Heart right ventricle (tissue), 16 donors: Measurements from ENCODE around the gene ANK3. TPM values are rescaled to one million over a fixed set of nuclear protein-coding genes. Genes with fewer than 3 reads are reported as not detected.

Experiments used
- ATAC-seq, 8 donors: fragments of 200-7000 bp; cut with Tn5 transposase; one replicate each; pipeline ENCODE4 v1.9.1; 2020; ENCODE audit warnings: mild to moderate bottlenecking in 8 of 8, moderate library complexity in 8 of 8, moderate number of reproducible peaks in 1 of 8
- DNase-seq, 2 donors: peaks; one replicate each; pipeline ENCODE4 v3.0.0-alpha.2; 2020
- H3K27ac ChIP-seq, 10 donors: fragments of 200-600 bp; sonication (generic) in 2 of 10; one replicate each; pipeline versions ENCODE4 v1.5.0 to v1.8.0; 2020 to 2022; ENCODE audit warnings: mild to moderate bottlenecking in 3 of 10
- H3K27me3 ChIP-seq, 7 donors: fragments of 200-600 bp; one replicate each; pipeline ENCODE4 v1.8.0; 2021 to 2022; ENCODE audit warnings: mild to moderate bottlenecking in 2 of 7
- H3K36me3 ChIP-seq, 9 donors: fragments of 200-600 bp; sonication (generic) in 1 of 9; one replicate each; pipeline versions ENCODE4 v1.5.0 to v1.8.0; 2020 to 2022; ENCODE audit warnings: mild to moderate bottlenecking in 2 of 9
- H3K4me1 ChIP-seq, 9 donors: fragments of 200-600 bp; sonication (generic) in 1 of 9; one replicate each; pipeline versions ENCODE4 v1.5.0 to v1.8.0; 2020 to 2022; ENCODE audit warnings: mild to moderate bottlenecking in 4 of 9
- H3K4me3 ChIP-seq, 10 donors: fragments of 200-600 bp; sonication (generic) in 2 of 10; one replicate each; pipeline versions ENCODE4 v1.5.0 to v1.8.0; 2020 to 2022; ENCODE audit warnings: mild to moderate bottlenecking in 7 of 10, moderate library complexity in 2 of 10
- H3K9me3 ChIP-seq, 11 donors: fragments of 200-600 bp in 10 of 11; sonication (generic) in 2 of 11; one replicate each; pipeline versions ENCODE4 v1.5.0 to v1.8.0; 2013 to 2022; ENCODE audit warnings: mild to moderate bottlenecking in 2 of 11, control low read depth in 1 of 11, moderate library complexity in 1 of 11
- WGBS, 2 donors: extraction: QIAGEN DNeasy Blood & Tissue Kit; methylation state at CpG; one replicate each; pipeline ENCODE4 v1.1.7; 2013; ENCODE audit warnings: inconsistent platforms in 1 of 2; 5-methylcytosine and 5-hydroxymethylcytosine counted together
- intact Hi-C, 10 donors: fragments of 100-400 bp; cut with DNase I; formaldehyde crosslinking; loops; one replicate each; pipeline versions ENCODE4 v1.11.1 to v1.14.2; 2022
- polyA plus RNA-seq, 2 donors: library from polyadenylated mRNA; stranded (reverse); fragments of 200-250 nt; gene quantifications; one replicate each; pipeline ENCODE4 v1.2.3, GENCODE V29; 2013
- total RNA-seq, 10 donors: library from RNA; stranded (reverse); fragmentation: NEBNext Ultra II Directional in 3 of 10; extraction: Animal tissue kit (Norgen Biotek cat#: 25700) in 3 of 10; gene quantifications; one replicate each; pipeline versions ENCODE4 v1.2.1 to v1.2.4, GENCODE V29; 2021 to 2023
- TF ChIP-seq, protein P1 (sequence below), 9 donors: fragments of 200-600 bp; sonication (generic) in 2 of 9; IDR thresholded peaks; one replicate each; pipeline versions ENCODE4 v1.5.0 to v1.8.0; 2021 to 2022; ENCODE audit warnings: antibody characterized with exemption in 9 of 9, mild to moderate bottlenecking in 5 of 9, moderate library complexity in 1 of 9
- donor health status: Arrhythmogenic right ventricular cardiomyopathy.
- donor health status: ischemic (EF 13 %, LVEDD 7.1; RV severe dilation, severe dysfunction).
- donor health status: healthy with polysubstance abuse.
- donor health status: DM: no; HTN: yes; CAD: no.
- donor health status: DM: no; HTN: no; CAD: no.
- donor health status: ischemic (EF 25% LVEDD 6.9; RV normal size, moderate dysfunction).
- donor health status: ischemic (EF 25% LVEDD 5.7; RV mildly dilated, moderate dysfunction).
- donor health status: healthy.
- donor health status: DM: yes; HTN: yes; CAD: no.
- donor health status: Ischemic cardiomyopathy.
- donor health status: ischemic (EF 35%, LVEDD 5.7; RV mildly dilated, moderate dysfunction).
- donor health status: nonischemic (EF 11% LVEDD 7.7; RV severe dilation, severe dysfunction).
- donor health status: DM: yes; HTN: yes; CAD: no.
- donor health status: PGD.
- donor health status: ischemic (EF 29% LVEDD 5.4; RV normal size, mild dysfunction).
- donor health status: nonischemic (EF 23%, LVEDD 6.1; RV moderate dilation, normal function).

The ANK3 gene
- total and polyA plus RNA-seq, 12 donors: 34.4 to 287 (median 245) TPM

DNA sequence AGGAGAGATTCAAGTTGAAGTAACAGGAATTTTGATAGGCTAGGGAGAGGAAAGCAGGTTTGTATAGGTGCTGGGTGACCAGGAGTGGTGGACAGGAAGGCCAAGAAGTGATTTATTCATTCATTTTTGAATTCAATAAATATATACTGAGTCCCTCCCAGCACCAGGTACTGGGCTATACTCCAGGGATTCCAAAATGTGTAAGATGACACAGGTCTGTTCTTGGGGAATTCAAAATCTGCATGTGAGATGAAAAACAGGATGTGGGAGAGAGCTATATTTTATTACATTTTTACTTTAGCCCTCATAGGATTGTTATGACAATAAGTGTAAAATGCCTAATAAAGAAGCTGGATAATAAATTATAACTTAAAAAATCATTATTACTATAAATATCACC lies 134.9 kb downstream of the ANK3 start:
- Histone ChIP-seq H3K36me3 (peaks cover 0 to 18% (median 0%) of the 10 kb centered on the region in 9 donors), H3K27ac (no peak overlapping the region), H3K4me1 (peaks cover 0 to 14% (median 0%) of the 10 kb centered on the region in 9 donors), H3K9me3 (no peaks in the 10 kb centered on the region), H3K27me3 (no peaks in the 10 kb centered on the region), H3K4me3 (no peak overlapping the region)
- intact Hi-C loops: no loop called here
- no peak for DNase-seq
- TF ChIP-seq, protein P1, sequence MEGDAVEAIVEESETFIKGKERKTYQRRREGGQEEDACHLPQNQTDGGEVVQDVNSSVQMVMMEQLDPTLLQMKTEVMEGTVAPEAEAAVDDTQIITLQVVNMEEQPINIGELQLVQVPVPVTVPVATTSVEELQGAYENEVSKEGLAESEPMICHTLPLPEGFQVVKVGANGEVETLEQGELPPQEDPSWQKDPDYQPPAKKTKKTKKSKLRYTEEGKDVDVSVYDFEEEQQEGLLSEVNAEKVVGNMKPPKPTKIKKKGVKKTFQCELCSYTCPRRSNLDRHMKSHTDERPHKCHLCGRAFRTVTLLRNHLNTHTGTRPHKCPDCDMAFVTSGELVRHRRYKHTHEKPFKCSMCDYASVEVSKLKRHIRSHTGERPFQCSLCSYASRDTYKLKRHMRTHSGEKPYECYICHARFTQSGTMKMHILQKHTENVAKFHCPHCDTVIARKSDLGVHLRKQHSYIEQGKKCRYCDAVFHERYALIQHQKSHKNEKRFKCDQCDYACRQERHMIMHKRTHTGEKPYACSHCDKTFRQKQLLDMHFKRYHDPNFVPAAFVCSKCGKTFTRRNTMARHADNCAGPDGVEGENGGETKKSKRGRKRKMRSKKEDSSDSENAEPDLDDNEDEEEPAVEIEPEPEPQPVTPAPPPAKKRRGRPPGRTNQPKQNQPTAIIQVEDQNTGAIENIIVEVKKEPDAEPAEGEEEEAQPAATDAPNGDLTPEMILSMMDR (IDR thresholded peaks at IDR 0.05): no peak
- ATAC-seq: no peak

DNA sequence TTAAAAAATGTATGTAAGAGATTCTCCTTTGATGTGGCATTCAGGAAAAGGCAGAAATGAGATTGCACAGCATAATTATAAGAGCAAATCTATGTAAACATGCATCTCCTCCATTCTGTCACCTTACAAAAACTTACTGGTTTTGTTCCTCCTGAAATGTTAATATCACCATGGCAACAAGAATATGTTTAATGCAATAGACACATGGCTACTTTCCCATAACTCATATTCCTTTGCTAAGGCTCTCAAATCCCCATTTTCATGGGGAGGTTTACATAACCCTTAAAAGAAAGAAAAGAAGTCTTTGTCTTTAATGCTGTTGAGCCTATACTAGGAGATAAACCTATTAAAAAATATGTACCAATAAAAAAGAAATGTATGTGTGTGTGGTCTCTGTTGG lies 136.2 kb downstream of the ANK3 start:
- Histone ChIP-seq H3K27me3 (no peaks in the 10 kb centered on the region), H3K27ac (no peak overlapping the region), H3K4me1 (peaks cover 0 to 8% (median 0%) of the 10 kb centered on the region in 9 donors), H3K4me3 (no peak overlapping the region), H3K9me3 (no peaks in the 10 kb centered on the region), H3K36me3 (peaks cover 0 to 18% (median 0%) of the 10 kb centered on the region in 9 donors)
- intact Hi-C loops: no loop called here
- TF ChIP-seq, protein P1 (IDR thresholded peaks at IDR 0.05): no peak
- ATAC-seq (no peak), DNase-seq (no peak)

DNA sequence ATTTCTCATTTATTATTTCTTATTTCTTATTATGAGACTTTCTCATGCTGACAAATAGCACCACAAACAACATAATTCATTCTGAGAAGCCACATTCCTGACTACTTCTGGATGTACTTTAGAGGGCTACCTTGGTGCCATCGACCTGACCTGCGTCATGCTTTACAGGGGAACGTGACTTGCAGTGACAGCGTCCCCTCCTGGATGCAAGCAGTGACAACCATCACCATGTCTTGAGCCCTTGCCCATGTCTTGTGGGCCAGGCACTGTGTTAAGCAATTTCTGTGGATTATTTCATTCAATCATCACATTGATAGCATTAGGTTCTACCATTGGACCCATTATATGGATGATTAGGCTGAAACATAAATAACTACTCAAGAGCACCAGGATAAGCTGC lies 137.0 kb downstream of the ANK3 start:
- intact Hi-C loops: no loop called here
- 85 to 87% methylated on average over 4 of the region's 4 CpGs for WGBS, 2 donors
- ATAC-seq: no peak

DNA sequence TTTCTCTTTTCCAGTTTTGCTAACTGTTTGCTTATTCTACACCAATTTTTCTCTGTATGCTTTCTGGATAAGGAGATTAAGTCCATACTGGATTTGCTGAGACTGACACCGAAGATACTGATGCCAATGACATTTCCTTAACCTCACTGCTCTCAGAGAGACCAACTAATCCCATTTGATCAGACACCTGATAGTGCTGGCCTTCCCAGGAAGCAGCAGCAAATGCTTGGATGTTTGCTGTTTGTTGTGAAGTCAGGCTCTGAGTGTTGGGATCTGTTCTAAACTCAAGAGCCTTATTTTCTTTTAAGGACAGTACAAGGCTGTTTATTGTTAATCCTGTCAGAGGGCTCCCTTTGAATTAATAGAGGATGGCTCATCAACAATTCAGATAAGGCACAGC lies 143.3 kb downstream of the ANK3 start:
- Histone ChIP-seq H3K27me3 (no peaks in the 10 kb centered on the region), H3K27ac (no peak overlapping the region), H3K36me3 (no peaks in the 10 kb centered on the region), H3K4me1 (no peaks in the 10 kb centered on the region), H3K9me3 (no peaks in the 10 kb centered on the region), H3K4me3 (no peak overlapping the region)
- DNase-seq (no peak), ATAC-seq (no peak)
- intact Hi-C loops: no loop called here
- 33 to 37% methylated on average over 1 of the region's 1 CpG for WGBS, 2 donors
- TF ChIP-seq, protein P1 (IDR thresholded peaks at IDR 0.05): no peak

More for the DNA sequence above, 137.0 kb downstream of the ANK3 start:
- no peak for DNase-seq
- H3K4me3 ChIP-seq: no peak overlapping the region
- H3K9me3 ChIP-seq: no peaks in the 10 kb centered on the region
- peaks cover 0 to under 1% (median 0%) of the 10 kb centered on the region in 9 donors for H3K4me1 ChIP-seq
- no peak overlapping the region for H3K27ac ChIP-seq
- no peaks in the 10 kb centered on the region for H3K27me3 ChIP-seq
- peaks cover 0 to 18% (median 0%) of the 10 kb centered on the region in 9 donors for H3K36me3 ChIP-seq
- TF ChIP-seq, protein P1 (IDR thresholded peaks at IDR 0.05): no peak
